Esophagus muscularis mucosa (tissue), 3 donors: ENCODE data around the gene ADCY7.

Experiments
- CTCF ChIP-seq, 3 experiments: fragments of 200-600 bp in 2 of 3; fragments of 450-650 bp in 1 of 3; sonication (generic) in 2 of 3; IDR thresholded peaks; one replicate each; pipeline ENCODE4 v1.5.1; 2017 to 2019; ENCODE audit warnings: antibody characterized with exemption in 3 of 3, mild to moderate bottlenecking in 2 of 3, moderate library complexity in 1 of 3
- POLR2AphosphoS5 ChIP-seq, 2 donors: sonication (generic); formaldehyde crosslinking; IDR thresholded peaks; one replicate each; pipeline ENCODE4 v1.6.1; 2017; ENCODE audit warnings: antibody characterized with exemption in 2 of 2

- TF ChIP-seq CTCF (IDR thresholded peaks at IDR 0.05) (no peak), POLR2AphosphoS5 (IDR thresholded peaks at IDR 0.05) (no peak)
Measured at GRCh38 chr16:50288026-50288425, 21.7 kb downstream of the ADCY7 start.
